Hair follicle dermal papilla cell (primary cell): ENCODE results near the gene POLE3. TPM values are rescaled to one million over a fixed set of nuclear protein-coding genes. Genes with fewer than 3 reads are reported as not detected.

ENCODE experiments used
- total RNA-seq: library from RNA; depleted of rRNA; stranded (reverse); fragments of >200 nt; gene quantifications from 2 replicates; pipeline ENCODE4 v1.2.3, GENCODE V29; 2012

The POLE3 gene
- 27.2 and 31.5 TPM in 2 replicates for total RNA-seq

GRCh38 chr9:113410207-113410864 lies at the start of gene POLE3, which contains the start of gene C9orf43:
POLE3 (minus strand) TSS chr9:113410675; CDS start chr9:113410293, 382 bp downstream.
C9orf43 (plus strand) TSS chr9:113410747; CDS start chr9:113413494, 2,747 bp downstream.

GRCh38 chr9:113401027-113401792 lies 9.3 kb downstream of the POLE3 start, which contains the start of gene ALAD:
ALAD (minus strand) TSS chr9:113401284; CDS start chr9:113393559, 7,725 bp downstream.

GRCh38 chr9:113376634-113377567 lies 33.6 kb downstream of the POLE3 start, which contains the start of gene HDHD3:
HDHD3 (minus strand) TSS chr9:113376986; CDS start chr9:113374354, 2,632 bp downstream.

Other genes with a start within 250 kb of the POLE3 start
- 28.2 and 30.5 TPM in 2 replicates for gene FKBP15, start 189.4 kb downstream of the POLE3 start, total RNA-seq
- gene SLC31A1, start 189.1 kb downstream of the POLE3 start, total RNA-seq: 24.8 and 26.3 TPM in 2 replicates
- 30.7 and 34.0 TPM in 2 replicates for gene CDC26, start 135.1 kb downstream of the POLE3 start, total RNA-seq
- 17.0 and 22.6 TPM in 2 replicates for gene PRPF4, start 135.0 kb downstream of the POLE3 start, total RNA-seq
- not detected in 2 replicates for gene RNF183, start 107.3 kb downstream of the POLE3 start, total RNA-seq
- gene WDR31, start 70.4 kb downstream of the POLE3 start, total RNA-seq: 1.6 and 2.2 TPM in 2 replicates
- not detected in 2 replicates for gene BSPRY, start 61.1 kb downstream of the POLE3 start, total RNA-seq
- gene HDHD3, start 33.7 kb downstream of the POLE3 start, total RNA-seq: 8.9 and 10.7 TPM in 2 replicates
- gene ALAD, start 9.4 kb downstream of the POLE3 start, total RNA-seq: 22.6 and 24.7 TPM in 2 replicates
- gene C9orf43, start 72 bp upstream of the POLE3 start, total RNA-seq: 0.24 and 0.49 TPM in 2 replicates
- gene RGS3, start 53.1 kb upstream of the POLE3 start, total RNA-seq: 240 and 252 TPM in 2 replicates